Measurements from ENCODE around the gene POLL.
"Not testable (repeated sequence)": the region's sequence is repeated elsewhere in the genome, so short reads cannot be mapped to it uniquely, and the experiment has no call there.

The POLL gene

GRCh38 chr10:101611096-101611905, 23.2 kb upstream of the POLL start:
- no peak for DNase-seq (ENCODE audit: low spot score)

- no peak for DNase-seq (ENCODE audit: low spot score)
Observed at GRCh38 chr10:101609481-101609880, 21.4 kb upstream of the POLL start.

GRCh38 chr10:101607124-101607523, 19.1 kb upstream of the POLL start:
- DNase-seq (ENCODE audit: low spot score): no peak

- peak; percentile 88 for DNase-seq (ENCODE audit: low spot score)
Observed at GRCh38 chr10:101602761-101603398, 14.8 kb upstream of the POLL start.

GRCh38 chr10:101601541-101601940, 13.5 kb upstream of the POLL start:
- peak; percentile 60 for DNase-seq (ENCODE audit: low spot score)

- DNase-seq (ENCODE audit: low spot score): no peak
Observed at GRCh38 chr10:101597091-101597900, 9.2 kb upstream of the POLL start.

- no peak for DNase-seq (ENCODE audit: low spot score)
Observed at GRCh38 chr10:101595591-101596433, 7.8 kb upstream of the POLL start.

- not testable (repeated sequence) for DNase-seq (ENCODE audit: low spot score)
Observed at GRCh38 chr10:101593331-101593730, 5.3 kb upstream of the POLL start.

GRCh38 chr10:101588879-101589278, 822 bp upstream of the POLL start:
- DNase-seq (ENCODE audit: low spot score): peak; percentile 67

- no peak for DNase-seq (ENCODE audit: low spot score)
Observed at GRCh38 chr10:101585841-101586240, 2.2 kb downstream of the POLL start.

GRCh38 chr10:101580486-101581399, 7.3 kb downstream of the POLL start:
- no peak for DNase-seq (ENCODE audit: low spot score)

GRCh38 chr10:101579516-101579870, 8.6 kb downstream of the POLL start:
- DNase-seq (ENCODE audit: low spot score): no peak

- DNase-seq (ENCODE audit: low spot score): no peak
Observed at GRCh38 chr10:101578803-101579515, 9.1 kb downstream of the POLL start.

GRCh38 chr10:101578192-101578591, 9.9 kb downstream of the POLL start:
- DNase-seq (ENCODE audit: low spot score): no peak

- DNase-seq (ENCODE audit: low spot score): peak; percentile 21
Observed at GRCh38 chr10:101577121-101577871, 10.8 kb downstream of the POLL start.

GRCh38 chr10:101576211-101576863, 11.7 kb downstream of the POLL start:
- peak; percentile 90 for DNase-seq (ENCODE audit: low spot score)

- peak; percentile 95 for DNase-seq (ENCODE audit: low spot score)
Observed at GRCh38 chr10:101575580-101576210, 12.4 kb downstream of the POLL start.

GRCh38 chr10:101575091-101575490, 13.0 kb downstream of the POLL start:
- DNase-seq (ENCODE audit: low spot score): peak; percentile 56

Measured in hematopoietic multipotent progenitor cell treated with erythropoietin and hydrocortisone succinate and interleukin-3 and kit ligand, for 15 days (in vitro differentiated cells).